ENCODE data around the gene DDX27. TPM values are rescaled to one million over a fixed set of nuclear protein-coding genes. Genes with fewer than 3 reads are reported as not detected.

Gene DDX27
- total and polyA plus RNA-seq, 2 of the 13 experiments (the other 11 are each of a cell fraction or from before 2014, with no cell fraction given), result 42.6 to 72.8 TPM

GRCh38 chr20:49219091-49219923 lies at the start of gene DDX27 (continued):
- no peak for TF ChIP-seq CHD4 (IDR thresholded peaks at IDR 0.05; ENCODE audit: borderline replicate concordance, low read length)
- TF ChIP-seq ARID4A (CRISPR knock-in tag; IDR thresholded peaks at IDR 0.05; ENCODE audit: borderline replicate concordance), result peak; percentile 99
- peak; percentile 79; the same call in 1 of the 2 replicates for TF ChIP-seq KLF9 (CRISPR knock-in tag; IDR thresholded peaks at IDR 0.05; ENCODE audit: low read depth)
- TF ChIP-seq ZBTB40 (IDR thresholded peaks at IDR 0.05), result peak; percentile 87
- TF ChIP-seq ZBTB40 (CRISPR knock-in tag; IDR thresholded peaks at IDR 0.05), result peak; percentile 88
- TF ChIP-seq PHB2 (IDR thresholded peaks at IDR 0.05; ENCODE audit: partially characterized antibody), result no peak
- TF ChIP-seq RELA (CRISPR knock-in tag; IDR thresholded peaks at IDR 0.05), result no peak
- TF ChIP-seq FLYWCH1 (CRISPR knock-in tag; IDR thresholded peaks at IDR 0.05), result no peak
- TF ChIP-seq, protein P1, sequence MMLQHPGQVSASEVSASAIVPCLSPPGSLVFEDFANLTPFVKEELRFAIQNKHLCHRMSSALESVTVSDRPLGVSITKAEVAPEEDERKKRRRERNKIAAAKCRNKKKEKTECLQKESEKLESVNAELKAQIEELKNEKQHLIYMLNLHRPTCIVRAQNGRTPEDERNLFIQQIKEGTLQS (CRISPR knock-in tag; IDR thresholded peaks at IDR 0.05), result peak; percentile 78
- 0 out of 2 replicates have a peak, but pooled peaks have one; percentile 58 for TF ChIP-seq RNF219 (CRISPR knock-in tag; IDR thresholded peaks at IDR 0.05)
